Endothelial cell (in vitro differentiated cells): ENCODE measurements around the gene SWAP70. TPM values are rescaled to one million over a fixed set of nuclear protein-coding genes. Genes with fewer than 3 reads are reported as not detected.

Experiments
- DNase-seq: peaks from one replicate; pipeline ENCODE4 v3.0.0; 2021; ENCODE audit warnings: low spot score
- H3K27ac Mint-ChIP-seq: one replicate; pipeline ENCODE4 v1.8.0; 2021; ENCODE audit warnings: mixed read lengths, inconsistent platforms; ENCODE audit not compliant: unreplicated experiment
- H3K27me3 Mint-ChIP-seq: one replicate; pipeline ENCODE4 v1.8.0; 2021; ENCODE audit warnings: mild to moderate bottlenecking, moderate library complexity, mixed read lengths, inconsistent platforms; ENCODE audit not compliant: unreplicated experiment
- H3K36me3 Mint-ChIP-seq: one replicate; pipeline ENCODE4 v1.8.0; 2021; ENCODE audit warnings: mild to moderate bottlenecking, low read depth, mixed read lengths, inconsistent platforms; ENCODE audit not compliant: unreplicated experiment
- H3K4me1 Mint-ChIP-seq: one replicate; pipeline ENCODE4 v1.8.0; 2021; ENCODE audit warnings: mild to moderate bottlenecking, mixed read lengths, inconsistent platforms; ENCODE audit not compliant: unreplicated experiment
- H3K4me3 Mint-ChIP-seq: one replicate; pipeline ENCODE4 v1.8.0; 2021; ENCODE audit warnings: mild to moderate bottlenecking, mixed read lengths, inconsistent platforms; ENCODE audit not compliant: unreplicated experiment
- H3K9me3 Mint-ChIP-seq: one replicate; pipeline ENCODE4 v1.8.0; 2021; ENCODE audit warnings: mixed read lengths, inconsistent platforms; ENCODE audit not compliant: unreplicated experiment
- CTCF ChIP-seq: fragments of 200-600 bp; sonication (generic); IDR thresholded peaks from one replicate; pipeline ENCODE4 v1.5.0; 2021; ENCODE audit warnings: antibody characterized with exemption; ENCODE audit not compliant: unreplicated experiment
- total RNA-seq: library from RNA; stranded (reverse); fragmentation: NEBNext Ultra II Directional; extraction: Animal tissue kit (Norgen Biotek cat#: 25700); gene quantifications from one replicate; pipeline ENCODE4 v1.2.1, GENCODE V29; 2021; ENCODE audit not compliant: unreplicated experiment

SWAP70 gene
- total RNA-seq, 1 donor from 2014 or later, result 36.0 TPM

- peaks cover 21% of the 10 kb centered on the region for H3K36me3 Mint-ChIP-seq
- no peaks in the 10 kb centered on the region for H3K9me3 Mint-ChIP-seq
- H3K4me1 Mint-ChIP-seq, result peaks cover 37% of the 10 kb centered on the region
- DNase-seq, result no peak
- no peak for TF ChIP-seq CTCF
- peaks cover 3% of the 10 kb centered on the region for H3K27me3 Mint-ChIP-seq
- peak overlapping the region; percentile 79 for H3K27ac Mint-ChIP-seq
- no peak overlapping the region for H3K4me3 Mint-ChIP-seq
Observed at GRCh38 chr11:9711454-9712307, 47.8 kb downstream of the SWAP70 start.

DNA sequence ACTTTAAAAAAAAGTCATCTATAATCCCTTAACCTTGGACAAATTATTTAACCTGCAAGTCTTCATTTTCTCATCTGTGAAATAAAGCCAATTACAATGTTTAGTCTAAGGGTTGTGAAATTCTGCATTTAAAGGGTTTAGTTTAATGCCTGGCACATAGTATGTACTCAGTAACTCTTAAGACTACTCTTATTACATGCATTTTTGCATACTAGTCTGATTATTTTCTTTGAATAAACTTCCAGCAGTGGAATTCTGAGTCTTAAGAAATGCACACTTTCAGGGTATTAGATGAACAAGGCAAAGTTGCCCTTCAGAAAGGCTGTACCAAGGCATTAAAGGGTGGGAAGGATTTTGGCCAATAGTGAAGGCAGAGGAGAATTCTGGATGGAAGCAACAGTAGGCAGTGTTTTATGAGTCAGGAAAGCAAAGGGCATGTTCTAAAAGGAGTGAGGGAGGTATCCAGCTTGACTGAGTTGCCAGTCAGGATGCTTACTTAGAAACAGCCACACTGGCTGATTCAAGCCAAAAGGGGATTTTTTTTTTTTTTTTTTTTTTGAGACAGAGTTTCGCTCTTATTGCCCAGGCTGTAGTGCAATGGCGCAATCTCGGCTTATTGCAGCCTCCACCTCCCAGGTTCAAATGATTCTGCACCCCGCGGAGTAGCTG, 50.5 kb downstream of the SWAP70 start:
- H3K27ac Mint-ChIP-seq, result peak overlapping the region; percentile 49
- DNase-seq, result no peak
- peak overlapping the region; percentile 70 for H3K4me3 Mint-ChIP-seq
- peaks cover 39% of the 10 kb centered on the region for H3K4me1 Mint-ChIP-seq
- TF ChIP-seq CTCF, result no peak
- peaks cover 3% of the 10 kb centered on the region for H3K27me3 Mint-ChIP-seq
- peaks cover 25% of the 10 kb centered on the region for H3K36me3 Mint-ChIP-seq
- H3K9me3 Mint-ChIP-seq, result no peaks in the 10 kb centered on the region

DNA sequence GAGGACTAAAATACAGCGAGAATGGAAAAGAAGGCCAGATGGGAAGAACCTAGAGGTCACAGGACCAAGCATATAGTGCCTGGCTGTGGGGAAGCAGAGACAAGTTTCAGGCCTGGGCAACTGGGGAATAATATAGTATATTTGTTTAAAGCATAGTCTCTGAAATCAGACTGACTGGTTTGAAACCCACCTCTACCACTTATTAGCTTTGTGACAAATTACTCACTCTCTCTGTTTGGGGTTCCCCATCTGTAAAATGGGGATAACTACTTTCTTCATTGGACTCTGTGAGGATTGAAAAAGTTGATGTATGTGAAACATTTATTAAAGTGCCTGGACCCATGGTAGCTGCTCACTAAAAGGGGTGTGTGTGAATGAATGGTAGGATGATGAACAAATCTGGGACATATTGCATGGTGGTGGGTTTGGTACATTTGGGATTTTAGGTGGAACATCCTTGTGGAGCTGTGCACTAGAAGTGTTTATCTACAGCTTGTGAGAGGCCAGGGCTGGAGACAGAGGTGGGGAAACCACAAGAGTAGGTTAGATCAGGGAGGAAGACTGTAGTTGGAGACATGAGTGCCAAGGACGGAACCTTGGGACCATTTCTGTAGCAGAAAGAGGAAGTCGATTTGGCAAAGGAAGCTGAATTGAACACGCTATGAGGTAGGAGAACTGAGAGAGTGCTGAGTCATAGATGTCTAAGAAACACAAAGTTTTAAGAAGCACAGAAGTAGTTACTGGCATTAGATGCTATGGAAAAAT, 52.6 kb downstream of the SWAP70 start:
- no peaks in the 10 kb centered on the region for H3K9me3 Mint-ChIP-seq
- DNase-seq, result no peak
- H3K27ac Mint-ChIP-seq, result peak overlapping the region; percentile 89
- peak overlapping the region; percentile 11 for H3K4me3 Mint-ChIP-seq
- H3K4me1 Mint-ChIP-seq, result peaks cover 40% of the 10 kb centered on the region
- peaks cover 5% of the 10 kb centered on the region for H3K27me3 Mint-ChIP-seq
- peaks cover 29% of the 10 kb centered on the region for H3K36me3 Mint-ChIP-seq
- no peak for TF ChIP-seq CTCF

GRCh38 chr11:9717040-9717357, 53.1 kb downstream of the SWAP70 start:
- TF ChIP-seq CTCF, result no peak
- H3K4me3 Mint-ChIP-seq, result peak overlapping the region; percentile 11
- H3K27me3 Mint-ChIP-seq, result peaks cover 5% of the 10 kb centered on the region
- H3K27ac Mint-ChIP-seq, result peak overlapping the region; percentile 89
- H3K9me3 Mint-ChIP-seq, result no peaks in the 10 kb centered on the region
- peaks cover 29% of the 10 kb centered on the region for H3K36me3 Mint-ChIP-seq
- DNase-seq, result no peak
- H3K4me1 Mint-ChIP-seq, result peaks cover 34% of the 10 kb centered on the region
